ENCODE data around the gene MARCHF10.

MARCHF10 gene

DNA sequence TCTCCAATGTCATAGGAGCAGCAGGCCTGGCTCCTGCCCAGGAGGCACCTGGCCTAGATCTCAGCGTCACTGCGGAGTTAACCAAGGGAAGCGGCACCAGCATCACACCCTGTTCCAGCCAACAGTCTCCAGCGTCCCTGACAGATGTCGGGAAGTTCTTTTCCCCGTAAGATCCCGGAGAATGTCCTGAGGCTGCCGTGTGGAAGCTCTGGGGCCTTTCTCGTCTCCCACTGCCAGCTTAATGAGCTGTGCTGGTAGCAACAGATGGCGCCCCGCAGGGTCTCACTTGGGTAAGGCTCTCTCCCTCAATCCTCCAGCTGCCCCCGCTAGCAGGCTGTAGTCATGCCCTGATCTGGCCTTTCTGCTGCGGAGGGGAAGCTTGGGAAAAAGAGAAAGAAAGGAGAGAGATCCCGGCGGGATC lies 57.5 kb downstream of the MARCHF10 start:
- TF ChIP-seq, protein P1, sequence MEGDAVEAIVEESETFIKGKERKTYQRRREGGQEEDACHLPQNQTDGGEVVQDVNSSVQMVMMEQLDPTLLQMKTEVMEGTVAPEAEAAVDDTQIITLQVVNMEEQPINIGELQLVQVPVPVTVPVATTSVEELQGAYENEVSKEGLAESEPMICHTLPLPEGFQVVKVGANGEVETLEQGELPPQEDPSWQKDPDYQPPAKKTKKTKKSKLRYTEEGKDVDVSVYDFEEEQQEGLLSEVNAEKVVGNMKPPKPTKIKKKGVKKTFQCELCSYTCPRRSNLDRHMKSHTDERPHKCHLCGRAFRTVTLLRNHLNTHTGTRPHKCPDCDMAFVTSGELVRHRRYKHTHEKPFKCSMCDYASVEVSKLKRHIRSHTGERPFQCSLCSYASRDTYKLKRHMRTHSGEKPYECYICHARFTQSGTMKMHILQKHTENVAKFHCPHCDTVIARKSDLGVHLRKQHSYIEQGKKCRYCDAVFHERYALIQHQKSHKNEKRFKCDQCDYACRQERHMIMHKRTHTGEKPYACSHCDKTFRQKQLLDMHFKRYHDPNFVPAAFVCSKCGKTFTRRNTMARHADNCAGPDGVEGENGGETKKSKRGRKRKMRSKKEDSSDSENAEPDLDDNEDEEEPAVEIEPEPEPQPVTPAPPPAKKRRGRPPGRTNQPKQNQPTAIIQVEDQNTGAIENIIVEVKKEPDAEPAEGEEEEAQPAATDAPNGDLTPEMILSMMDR (conservative IDR thresholded peaks at IDR 0.05; ENCODE audit: low read depth) = no peak
- DNase-seq (ENCODE audit: low spot score) = no peak
- CTCF ChIA-PET = interaction anchor here (0.6 kb wide), 1 partner anchor 32 kb away, joined by 3 read pairs; no protein-coding TSS in a partner anchor
- POLR2A ChIA-PET (ENCODE audit: low non-redundant PET) = no interaction called here
- H3K27ac ChIP-seq = peak overlapping the region; percentile 1; the same call in 1 of the 2 replicates

DNA sequence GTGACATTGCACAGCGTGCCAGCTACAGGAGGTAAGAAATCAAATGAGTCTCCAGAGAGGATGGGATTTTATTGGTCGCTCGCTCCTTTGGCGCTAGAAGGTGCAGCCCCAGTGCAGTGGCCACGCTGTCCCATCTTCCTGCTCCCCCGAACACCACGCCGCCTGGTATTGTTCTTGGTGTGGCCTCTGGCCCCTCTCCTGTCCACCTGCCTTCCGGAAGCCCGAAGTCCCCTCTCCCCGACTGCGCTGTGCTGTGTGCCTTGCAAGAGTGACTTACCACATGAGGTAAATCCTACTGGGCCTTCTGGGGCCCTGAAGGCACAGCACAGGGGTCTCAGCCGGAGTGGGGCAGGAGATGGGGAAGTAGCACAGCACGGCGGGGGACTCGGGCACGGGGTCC lies 58.2 kb downstream of the MARCHF10 start:
- ChIA-PET POLR2A (ENCODE audit: low non-redundant PET) (no interaction called here), CTCF (no interaction called here)
- TF ChIP-seq, protein P1 (conservative IDR thresholded peaks at IDR 0.05; ENCODE audit: low read depth) = no peak
- H3K27ac ChIP-seq = no peak overlapping the region
- no peak for DNase-seq (ENCODE audit: low spot score)

DNA sequence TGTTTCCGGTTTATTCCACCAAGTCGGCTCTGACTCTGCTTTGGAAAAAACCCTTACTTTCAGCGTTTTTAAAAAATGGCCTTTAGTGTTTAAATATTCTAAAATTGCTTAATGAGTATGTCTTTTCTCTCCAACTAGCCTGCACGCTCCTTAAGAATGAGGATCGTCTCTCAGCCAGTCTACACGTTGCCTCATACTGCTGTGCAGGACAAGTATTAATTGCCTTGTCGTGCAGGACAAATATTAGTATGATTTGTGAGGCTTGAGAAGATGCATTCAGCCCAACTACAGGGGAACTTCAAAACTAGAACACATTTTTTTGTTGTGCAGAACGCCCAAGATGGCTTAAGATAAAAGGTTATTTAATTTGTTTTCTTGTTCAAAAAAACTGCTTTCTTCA lies 61.2 kb downstream of the MARCHF10 start:
- POLR2A ChIA-PET (ENCODE audit: low non-redundant PET) = no interaction called here
- H3K27ac ChIP-seq = no peak overlapping the region
- DNase-seq (ENCODE audit: low spot score) = no peak
- CTCF ChIA-PET = no interaction called here
- TF ChIP-seq, protein P1 (conservative IDR thresholded peaks at IDR 0.05; ENCODE audit: low read depth) = no peak

DNA sequence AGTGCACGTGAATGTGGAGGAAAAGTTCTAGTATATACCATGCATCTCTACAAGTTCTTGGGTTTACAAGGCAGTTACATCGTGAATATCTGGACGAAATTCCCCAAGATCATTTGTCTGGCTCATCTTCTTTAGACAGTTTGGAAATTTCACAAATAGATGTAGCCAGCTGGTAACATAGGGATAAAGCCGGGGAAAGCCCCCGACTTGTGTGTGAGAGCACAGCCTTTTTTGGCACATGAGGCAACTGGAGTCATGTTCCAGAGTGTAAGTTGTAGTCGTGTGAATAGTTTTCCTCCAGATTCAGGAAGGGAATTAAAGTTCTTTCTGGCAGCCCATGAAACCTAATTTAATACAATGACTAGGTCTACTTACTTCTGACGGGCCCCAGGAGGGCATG lies 62.3 kb downstream of the MARCHF10 start:
- no peak for DNase-seq (ENCODE audit: low spot score)
- POLR2A ChIA-PET (ENCODE audit: low non-redundant PET) = no interaction called here
- CTCF ChIA-PET = no interaction called here
- TF ChIP-seq, protein P1 (conservative IDR thresholded peaks at IDR 0.05; ENCODE audit: low read depth) = no peak
- no peak overlapping the region for H3K27ac ChIP-seq

DNA sequence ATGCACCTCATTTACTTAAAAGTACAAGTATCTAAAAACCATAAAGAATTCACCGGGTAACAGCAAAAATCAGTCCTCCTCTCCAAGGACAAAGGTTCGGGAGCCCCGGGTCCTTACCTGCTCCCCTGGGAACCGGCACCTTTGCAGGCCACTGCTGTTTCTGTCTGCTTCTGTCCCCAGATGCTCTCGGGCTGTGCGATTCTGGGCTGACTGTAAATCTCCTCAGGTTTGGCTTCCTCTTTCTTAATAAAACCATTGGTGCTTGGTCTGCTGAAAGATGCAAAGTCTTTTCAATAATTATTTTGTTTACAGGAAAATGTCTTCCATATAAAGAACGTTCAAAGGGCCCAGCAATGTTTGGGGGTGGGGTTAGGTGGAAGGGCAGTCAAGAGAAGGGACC lies 63.9 kb downstream of the MARCHF10 start:
- no peak for DNase-seq (ENCODE audit: low spot score)
- POLR2A ChIA-PET (ENCODE audit: low non-redundant PET) = no interaction called here
- TF ChIP-seq, protein P1 (conservative IDR thresholded peaks at IDR 0.05; ENCODE audit: low read depth) = no peak
- CTCF ChIA-PET = interaction anchor here (0.6 kb wide), 1 partner anchor 518 kb away, joined by 6 read pairs; no protein-coding TSS in a partner anchor
- H3K27ac ChIP-seq = no peak overlapping the region

DNA sequence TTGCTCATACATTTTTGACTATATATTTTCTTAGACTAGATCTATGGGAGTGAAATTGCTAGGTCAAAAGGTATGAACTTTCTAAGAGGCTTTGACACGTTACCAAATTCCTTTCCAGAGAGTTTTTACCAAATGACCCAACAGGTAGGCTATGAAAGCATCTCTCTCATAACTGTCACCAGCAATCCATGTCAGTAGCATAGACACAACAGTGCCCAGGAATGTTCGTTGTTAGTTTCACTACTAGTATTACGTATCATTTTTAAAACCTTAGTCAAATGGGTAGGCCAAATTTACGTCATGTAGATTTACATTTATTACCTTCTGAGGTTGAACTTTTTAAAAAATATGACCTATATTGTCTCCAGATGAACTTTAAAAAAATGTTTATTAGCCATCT lies 66.8 kb downstream of the MARCHF10 start:
- TF ChIP-seq, protein P1 (conservative IDR thresholded peaks at IDR 0.05; ENCODE audit: low read depth) = no peak
- no peak for DNase-seq (ENCODE audit: low spot score)
- POLR2A ChIA-PET (ENCODE audit: low non-redundant PET) = no interaction called here
- CTCF ChIA-PET = no interaction called here
- no peak overlapping the region for H3K27ac ChIP-seq
